SKM-1 (cell line): ENCODE data around the gene TMEM178B.

Source experiments
- DNase-seq: peaks from one replicate; lab custom pipeline; 2025; ENCODE audit not compliant: unreplicated experiment; lab: John Stamatoyannopoulos, UW

The TMEM178B gene

GRCh38 chr7:141349338-141349737 is 275.5 kb downstream of the TMEM178B start:
- no peak for DNase-seq

GRCh38 chr7:141349804-141350203 is 275.9 kb downstream of the TMEM178B start:
- no peak for DNase-seq

- no peak for DNase-seq
Measured at GRCh38 chr7:141351175-141351574, 277.3 kb downstream of the TMEM178B start.

- no peak for DNase-seq
Measured at GRCh38 chr7:141352955-141353354, 279.1 kb downstream of the TMEM178B start.

GRCh38 chr7:141354251-141354650 is 280.4 kb downstream of the TMEM178B start:
- DNase-seq, result no peak

GRCh38 chr7:141355032-141355431 is 281.2 kb downstream of the TMEM178B start:
- no peak for DNase-seq

- DNase-seq, result no peak
Measured at GRCh38 chr7:141356161-141356560, 282.3 kb downstream of the TMEM178B start.

- no peak for DNase-seq
Measured at GRCh38 chr7:141358386-141358785, 284.5 kb downstream of the TMEM178B start.

- DNase-seq, result no peak
Measured at GRCh38 chr7:141359262-141359661, 285.4 kb downstream of the TMEM178B start.

- no peak for DNase-seq
Measured at GRCh38 chr7:141359740-141360415, 286.0 kb downstream of the TMEM178B start.

- DNase-seq, result no peak
Measured at GRCh38 chr7:141360416-141360760, 286.5 kb downstream of the TMEM178B start.

GRCh38 chr7:141360803-141361202 is 286.9 kb downstream of the TMEM178B start:
- no peak for DNase-seq

GRCh38 chr7:141361479-141361878 is 287.6 kb downstream of the TMEM178B start:
- DNase-seq, result no peak

GRCh38 chr7:141361960-141362359 is 288.1 kb downstream of the TMEM178B start:
- DNase-seq, result no peak

- no peak for DNase-seq
Measured at GRCh38 chr7:141362580-141363435, 288.9 kb downstream of the TMEM178B start.

GRCh38 chr7:141363748-141364147 is 289.9 kb downstream of the TMEM178B start:
- DNase-seq, result no peak

GRCh38 chr7:141366091-141366621 is 292.3 kb downstream of the TMEM178B start:
- DNase-seq, result no peak

- DNase-seq, result no peak
Measured at GRCh38 chr7:141369422-141369821, 295.6 kb downstream of the TMEM178B start.

GRCh38 chr7:141370178-141370577 is 296.3 kb downstream of the TMEM178B start:
- DNase-seq, result no peak

- no peak for DNase-seq
Measured at GRCh38 chr7:141370650-141371049, 296.8 kb downstream of the TMEM178B start.

- DNase-seq, result no peak
Measured at GRCh38 chr7:141374425-141374824, 300.6 kb downstream of the TMEM178B start.

- DNase-seq, result no peak
Measured at GRCh38 chr7:141375442-141375841, 301.6 kb downstream of the TMEM178B start.
